ENCODE data around the gene CDS2. TPM values are rescaled to one million over a fixed set of nuclear protein-coding genes. Genes with fewer than 3 reads are reported as not detected.

The CDS2 gene
- total RNA-seq, 1 experiment from 2014 or later = 37.5 TPM

DNA sequence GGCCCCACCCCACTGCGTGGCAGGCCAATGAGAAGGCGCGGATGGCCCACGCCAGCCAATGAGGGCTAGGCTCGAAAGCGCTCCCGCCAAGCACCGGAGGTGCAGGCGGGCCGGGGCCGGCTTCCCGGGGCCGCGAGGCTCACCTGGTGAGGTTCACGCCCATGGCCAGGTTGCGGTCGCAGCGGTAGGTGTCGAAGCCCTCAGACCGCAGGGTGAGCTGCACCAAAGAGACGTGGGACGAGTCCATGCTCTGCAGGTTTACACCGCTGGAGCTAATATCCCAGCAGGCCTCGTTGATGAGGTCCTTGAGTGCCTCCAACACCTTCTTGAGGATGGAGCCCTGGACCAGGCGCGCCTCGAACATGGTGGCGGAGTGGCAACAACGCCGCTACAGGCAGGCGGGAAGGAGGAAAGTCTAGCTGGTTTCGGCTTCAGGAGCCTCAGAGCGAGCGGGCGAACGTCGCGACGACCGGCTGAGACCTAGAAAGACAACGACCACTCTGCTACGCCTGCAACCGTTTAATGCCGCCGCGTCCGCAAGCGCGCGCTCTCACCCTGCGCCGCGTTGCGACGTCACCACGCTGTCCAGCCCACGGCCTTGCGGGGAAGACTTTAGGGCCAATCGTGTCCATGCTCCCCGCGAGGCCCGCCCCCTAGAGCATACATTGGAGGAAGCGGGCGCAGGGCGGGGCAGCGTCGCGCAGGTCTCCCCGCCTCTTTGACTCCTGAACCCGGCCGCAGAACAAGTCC lies 7.2 kb upstream of the CDS2 start, which contains the start of gene PCNA (continued):
- TF ChIP-seq JUND (IDR thresholded peaks at IDR 0.05) = no peak; the same call in 1 of the 2 replicates
- TF ChIP-seq TCF7L2 (IDR thresholded peaks at IDR 0.05; ENCODE audit: borderline replicate concordance, extremely low read depth, insufficient read depth, insufficient read length) = peak; percentile 89
- TF ChIP-seq, protein P1, sequence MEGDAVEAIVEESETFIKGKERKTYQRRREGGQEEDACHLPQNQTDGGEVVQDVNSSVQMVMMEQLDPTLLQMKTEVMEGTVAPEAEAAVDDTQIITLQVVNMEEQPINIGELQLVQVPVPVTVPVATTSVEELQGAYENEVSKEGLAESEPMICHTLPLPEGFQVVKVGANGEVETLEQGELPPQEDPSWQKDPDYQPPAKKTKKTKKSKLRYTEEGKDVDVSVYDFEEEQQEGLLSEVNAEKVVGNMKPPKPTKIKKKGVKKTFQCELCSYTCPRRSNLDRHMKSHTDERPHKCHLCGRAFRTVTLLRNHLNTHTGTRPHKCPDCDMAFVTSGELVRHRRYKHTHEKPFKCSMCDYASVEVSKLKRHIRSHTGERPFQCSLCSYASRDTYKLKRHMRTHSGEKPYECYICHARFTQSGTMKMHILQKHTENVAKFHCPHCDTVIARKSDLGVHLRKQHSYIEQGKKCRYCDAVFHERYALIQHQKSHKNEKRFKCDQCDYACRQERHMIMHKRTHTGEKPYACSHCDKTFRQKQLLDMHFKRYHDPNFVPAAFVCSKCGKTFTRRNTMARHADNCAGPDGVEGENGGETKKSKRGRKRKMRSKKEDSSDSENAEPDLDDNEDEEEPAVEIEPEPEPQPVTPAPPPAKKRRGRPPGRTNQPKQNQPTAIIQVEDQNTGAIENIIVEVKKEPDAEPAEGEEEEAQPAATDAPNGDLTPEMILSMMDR (IDR thresholded peaks at IDR 0.05 in 2 of 3, conservative IDR thresholded peaks at IDR 0.05 in 1 of 3; ENCODE audit: borderline replicate concordance in 1 of 3, insufficient read depth in 1 of 3, low read depth in 2 of 3, low read length in 2 of 3) = no peak
- TF ChIP-seq EGR1 (IDR thresholded peaks at IDR 0.05; ENCODE audit: low read depth) = no peak
- 0 out of 2 replicates have a peak, but pooled peaks have one; percentile 17 for TF ChIP-seq CBX3 (IDR thresholded peaks at IDR 0.05; ENCODE audit: low read depth)
- TF ChIP-seq, protein P2, sequence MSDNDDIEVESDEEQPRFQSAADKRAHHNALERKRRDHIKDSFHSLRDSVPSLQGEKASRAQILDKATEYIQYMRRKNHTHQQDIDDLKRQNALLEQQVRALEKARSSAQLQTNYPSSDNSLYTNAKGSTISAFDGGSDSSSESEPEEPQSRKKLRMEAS (IDR thresholded peaks at IDR 0.05) = peak; percentile 56
- TF ChIP-seq EZH2phosphoT487 (IDR thresholded peaks at IDR 0.05; ENCODE audit: borderline replicate concordance) = no peak

DNA sequence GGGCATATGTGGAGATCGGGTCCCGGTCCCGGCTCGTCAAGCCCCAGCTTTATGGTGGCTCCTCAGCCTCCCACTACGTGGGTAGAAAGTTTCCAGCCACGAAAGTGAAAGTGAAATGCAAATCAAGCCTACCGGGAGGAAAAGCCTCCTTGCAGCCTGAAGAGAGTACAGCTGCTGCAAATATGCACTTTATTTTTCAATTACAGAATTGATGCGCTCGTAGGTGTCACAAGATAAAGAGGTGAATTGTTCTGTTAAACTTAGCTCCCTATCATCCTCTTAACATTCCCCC lies 6.7 kb upstream of the CDS2 start:
- H3K79me2 ChIP-seq (ENCODE audit: insufficient read depth, low read length) = peaks cover 46% of the 10 kb centered on the region
- intact Hi-C loops (cut with micrococcal nuclease) = no loop called here
- ATAC-seq = no peak
- CTCF ChIA-PET = interaction anchor here (1.5 to 1.7 kb wide), 2 partner anchors 19 to 72 kb away, joined by 6 to 7 read pairs; no protein-coding TSS in a partner anchor
- peak overlapping the region; percentile 97 for H3K27ac ChIP-seq (ENCODE audit: low read depth, low read length)
- no peaks in the 10 kb centered on the region for H3K9me2 ChIP-seq (ENCODE audit: insufficient read depth)
- RAD21 ChIA-PET (ENCODE audit: low non-redundant PET in 1 of 2, low total read pairs in 2 of 2, uncharacterized antibody in 2 of 2, unreplicated experiment in 2 of 2) = interaction anchor here (0.8 to 1.4 kb wide), 2 partner anchors 72 kb away, joined by 3 to 4 read pairs; no protein-coding TSS in a partner anchor
- H2AFZ ChIP-seq (ENCODE audit: low read depth, low read length, poor library complexity, severe bottlenecking) = no peak overlapping the region
- no peaks in the 10 kb centered on the region for H3K27me3 ChIP-seq (ENCODE audit: insufficient read depth, low read length)
- BruUV-seq (replicated peaks) = no TSS peak
- H3K4me1 ChIP-seq (ENCODE audit: control insufficient read depth in 1 of 2, insufficient read depth in 2 of 2, low read length in 2 of 2) = peaks cover 14 to 33% of the 10 kb centered on the region in 2 experiments
- peak overlapping the region; percentile 99 for H3K9ac ChIP-seq (ENCODE audit: low read length)
- peaks cover 35 to 38% of the 10 kb centered on the region in 2 experiments for H3K36me3 ChIP-seq (ENCODE audit: control insufficient read depth in 1 of 2, insufficient read depth in 2 of 2, low read length in 2 of 2)
- peaks cover 30% of the 10 kb centered on the region; the same call in 1 of the 2 replicates for H4K20me1 ChIP-seq (ENCODE audit: insufficient read depth)
- peak overlapping the region; percentile 78 for H3K4me2 ChIP-seq (ENCODE audit: low read length)
- no peaks in the 10 kb centered on the region for H3K9me3 ChIP-seq (ENCODE audit: control insufficient read depth in 1 of 2, insufficient read depth in 1 of 2, low read depth in 1 of 2, low read length in 2 of 2)
- POLR2A ChIA-PET = interaction anchor here (0.7 to 1.6 kb wide), 3 partner anchors 34 to 53 kb away, joined by 3 to 4 read pairs (median 3); no protein-coding TSS in a partner anchor
- peak overlapping the region; percentile 84 to 90 for H3K4me3 ChIP-seq (replicated peaks in 1 of 2; ENCODE audit: low read depth in 1 of 2, low read length in 2 of 2)
- no peak for DNase-seq (ENCODE audit: low read depth, low spot score)
- TF ChIP-seq CEBPB (IDR thresholded peaks at IDR 0.05; ENCODE audit: low read depth) = no peak
- no peak for TF ChIP-seq EZH2 (IDR thresholded peaks at IDR 0.05)
- TF ChIP-seq, protein P2 (IDR thresholded peaks at IDR 0.05) = no peak
- TF ChIP-seq SIN3A (IDR thresholded peaks at IDR 0.05; ENCODE audit: low read depth) = 0 out of 2 replicates have a peak, but pooled peaks have one; percentile 4
- no peak for TF ChIP-seq TCF7L2 (IDR thresholded peaks at IDR 0.05; ENCODE audit: borderline replicate concordance, extremely low read depth, insufficient read depth, insufficient read length)
- TF ChIP-seq CBX3 (IDR thresholded peaks at IDR 0.05; ENCODE audit: low read depth) = no peak
- no peak for TF ChIP-seq RAD21 (IDR thresholded peaks at IDR 0.05; ENCODE audit: low read depth)
- no peak for TF ChIP-seq ZNF274 (IDR thresholded peaks at IDR 0.05; ENCODE audit: low read depth, low read length)
- TF ChIP-seq, protein P3, sequence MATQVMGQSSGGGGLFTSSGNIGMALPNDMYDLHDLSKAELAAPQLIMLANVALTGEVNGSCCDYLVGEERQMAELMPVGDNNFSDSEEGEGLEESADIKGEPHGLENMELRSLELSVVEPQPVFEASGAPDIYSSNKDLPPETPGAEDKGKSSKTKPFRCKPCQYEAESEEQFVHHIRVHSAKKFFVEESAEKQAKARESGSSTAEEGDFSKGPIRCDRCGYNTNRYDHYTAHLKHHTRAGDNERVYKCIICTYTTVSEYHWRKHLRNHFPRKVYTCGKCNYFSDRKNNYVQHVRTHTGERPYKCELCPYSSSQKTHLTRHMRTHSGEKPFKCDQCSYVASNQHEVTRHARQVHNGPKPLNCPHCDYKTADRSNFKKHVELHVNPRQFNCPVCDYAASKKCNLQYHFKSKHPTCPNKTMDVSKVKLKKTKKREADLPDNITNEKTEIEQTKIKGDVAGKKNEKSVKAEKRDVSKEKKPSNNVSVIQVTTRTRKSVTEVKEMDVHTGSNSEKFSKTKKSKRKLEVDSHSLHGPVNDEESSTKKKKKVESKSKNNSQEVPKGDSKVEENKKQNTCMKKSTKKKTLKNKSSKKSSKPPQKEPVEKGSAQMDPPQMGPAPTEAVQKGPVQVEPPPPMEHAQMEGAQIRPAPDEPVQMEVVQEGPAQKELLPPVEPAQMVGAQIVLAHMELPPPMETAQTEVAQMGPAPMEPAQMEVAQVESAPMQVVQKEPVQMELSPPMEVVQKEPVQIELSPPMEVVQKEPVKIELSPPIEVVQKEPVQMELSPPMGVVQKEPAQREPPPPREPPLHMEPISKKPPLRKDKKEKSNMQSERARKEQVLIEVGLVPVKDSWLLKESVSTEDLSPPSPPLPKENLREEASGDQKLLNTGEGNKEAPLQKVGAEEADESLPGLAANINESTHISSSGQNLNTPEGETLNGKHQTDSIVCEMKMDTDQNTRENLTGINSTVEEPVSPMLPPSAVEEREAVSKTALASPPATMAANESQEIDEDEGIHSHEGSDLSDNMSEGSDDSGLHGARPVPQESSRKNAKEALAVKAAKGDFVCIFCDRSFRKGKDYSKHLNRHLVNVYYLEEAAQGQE (IDR thresholded peaks at IDR 0.05; ENCODE audit: low read depth) = no peak
- no peak for TF ChIP-seq EGR1 (IDR thresholded peaks at IDR 0.05; ENCODE audit: low read depth)
- TF ChIP-seq ZFX (IDR thresholded peaks at IDR 0.05) = no peak
- TF ChIP-seq JUND (IDR thresholded peaks at IDR 0.05) = no peak
- TF ChIP-seq, protein P4, sequence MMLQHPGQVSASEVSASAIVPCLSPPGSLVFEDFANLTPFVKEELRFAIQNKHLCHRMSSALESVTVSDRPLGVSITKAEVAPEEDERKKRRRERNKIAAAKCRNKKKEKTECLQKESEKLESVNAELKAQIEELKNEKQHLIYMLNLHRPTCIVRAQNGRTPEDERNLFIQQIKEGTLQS (IDR thresholded peaks at IDR 0.05) = no peak
